GM12878 (cell line): ENCODE measurements around the gene TYRP1. TPM values are rescaled to one million over a fixed set of nuclear protein-coding genes. Genes with fewer than 3 reads are reported as not detected.

ENCODE experiments used
- ATAC-seq: fragments of 200-7000 bp; cut with Tn5 transposase; 3 replicates; pipeline ENCODE4 v1.9.1; 2020; ENCODE audit warnings: mild to moderate bottlenecking, moderate library complexity
- BruUV-seq: library from RNA; stranded (reverse); fragments of 400-500 nt; replicated peaks from 2 replicates; lab custom pipeline; 2021; lab: Mats Ljungman, UMichigan
- CTCF ChIA-PET: fragments of 300-600 bp; sonication (Branson Sonifier 250); formaldehyde crosslinking; extraction: SDS; loops from one replicate; lab custom pipeline; 2021; ENCODE audit warnings: inconsistent platforms; lab: Yijun Ruan, JAX
- POLR2A ChIA-PET: fragments of 350-600 bp; formaldehyde crosslinking; extraction: SDS; loops from one replicate; lab custom pipeline; 2021; ENCODE audit warnings: inconsistent platforms; lab: Charles Lee
- RAD21 ChIA-PET: fragments of 300-600 bp; sonication (Branson Sonifier 250); formaldehyde crosslinking; loops from one replicate; lab custom pipeline; 2023; ENCODE audit warnings: antibody characterized with exemption; ENCODE audit not compliant: unreplicated experiment; lab: Charles Lee
- SMC1A ChIA-PET: fragments of 300-600 bp; sonication (Branson Sonifier 250); formaldehyde crosslinking; loops from one replicate; lab custom pipeline; 2023; ENCODE audit not compliant: unreplicated experiment, uncharacterized antibody; lab: Charles Lee
- DNase-seq: peaks from one replicate; pipeline ENCODE4 v3.0.0-alpha.2; 2011; ENCODE audit warnings: low read depth, low spot score
- FAIRE-seq: peaks from 3 replicates; lab custom pipeline; 2011; peaks lifted over from hg19 to GRCh38; lab: Jason Lieb, UNC
- H2AFZ ChIP-seq: 2 replicates; pipeline ENCODE4 v1.6.0; 2011; ENCODE audit warnings: low read depth, low read length, control low read depth; ENCODE audit not compliant: control insufficient read depth
- H3K27ac ChIP-seq: 2 replicates; pipeline ENCODE4 v1.5.1; 2011; ENCODE audit warnings: control low read depth; ENCODE audit not compliant: control insufficient read depth, insufficient read depth
- H3K27me3 ChIP-seq, 2 experiments: replicated peaks in 1 of 2; 2 replicates each; pipeline versions ENCODE4 v1.6.0 to v1.6.1; 2011; ENCODE audit warnings: low read length in 1 of 2; ENCODE audit not compliant: control insufficient read depth in 2 of 2, insufficient read depth in 2 of 2
- H3K36me3 ChIP-seq, 2 experiments: 2 replicates each; pipeline ENCODE4 v1.5.1; 2011; ENCODE audit warnings: low read length in 1 of 2; ENCODE audit not compliant: control insufficient read depth in 2 of 2, insufficient read depth in 2 of 2
- H3K4me1 ChIP-seq: 2 replicates; pipeline ENCODE4 v1.6.1; 2011; ENCODE audit warnings: mild to moderate bottlenecking, low read length, moderate library complexity, mixed read lengths; ENCODE audit not compliant: control insufficient read depth, insufficient read depth
- H3K4me2 ChIP-seq: 2 replicates; pipeline ENCODE4 v1.6.0; 2011; ENCODE audit warnings: control low read depth; ENCODE audit not compliant: control insufficient read depth, insufficient read depth
- H3K4me3 ChIP-seq: fragments of 200-600 bp; sonication (generic); 2 replicates; pipeline ENCODE4 v1.5.1; 2016
- H3K79me2 ChIP-seq: 2 replicates; pipeline ENCODE4 v1.6.0; 2011; ENCODE audit warnings: low read length; ENCODE audit not compliant: control insufficient read depth, insufficient read depth
- H3K9ac ChIP-seq: 2 replicates; pipeline ENCODE4 v1.8.0; 2011; ENCODE audit warnings: low read length, control low read depth, mixed read lengths; ENCODE audit not compliant: control insufficient read depth, insufficient read depth
- H3K9me3 ChIP-seq: replicated peaks from 3 replicates; pipeline ENCODE4 v1.5.1; 2011; ENCODE audit warnings: mild to moderate bottlenecking, low read length; ENCODE audit not compliant: control insufficient read depth, insufficient read depth
- H4K20me1 ChIP-seq: 2 replicates; pipeline ENCODE4 v1.6.0; 2011; ENCODE audit not compliant: control insufficient read depth, insufficient read depth
- BRCA1 ChIP-seq: IDR thresholded peaks from 2 replicates; pipeline ENCODE4 v1.6.1; 2011; ENCODE audit warnings: low read depth, low read length, improper control_type of control experiment
- FOXK2 ChIP-seq: fragments of 450-650 bp; IDR thresholded peaks from 2 replicates; pipeline ENCODE4 v1.6.1; 2017; ENCODE audit warnings: mild to moderate bottlenecking, moderate library complexity
- NFYA ChIP-seq: IDR thresholded peaks from 2 replicates; pipeline ENCODE4 v1.6.1; 2011; ENCODE audit warnings: low read depth, mild to moderate bottlenecking, low read length, improper control_type of control experiment, borderline replicate concordance
- NR2F1 ChIP-seq: fragments of 450-650 bp; conservative IDR thresholded peaks from 2 replicates; pipeline ENCODE4 v1.6.1; 2017; ENCODE audit warnings: mild to moderate bottlenecking
- NRF1 ChIP-seq: conservative IDR thresholded peaks from 2 replicates; pipeline ENCODE4 v1.6.1; 2011; ENCODE audit warnings: mild to moderate bottlenecking, low read depth, low read length, improper control_type of control experiment
- RELA ChIP-seq: fragments of 450-650 bp; IDR thresholded peaks from 2 replicates; pipeline ENCODE4 v1.8.0; 2014; ENCODE audit warnings: borderline replicate concordance; ENCODE audit not compliant: partially characterized antibody
- ZSCAN29 ChIP-seq: fragments of 450-650 bp; IDR thresholded peaks from 2 replicates; pipeline ENCODE4 v1.6.1; 2017; ENCODE audit warnings: mild to moderate bottlenecking, moderate library complexity
- WGBS: methylation state at CpG from one replicate; pipeline ENCODE4 v1.1.6; 2016; ENCODE audit warnings: low lambda C conversion rate; ENCODE audit not compliant: insufficient replicate concordance, insufficient coverage; ENCODE audit errors: missing lambda C conversion rate; 5-methylcytosine and 5-hydroxymethylcytosine counted together
- in situ Hi-C: fragments of 300-500 bp; cut with MboI; formaldehyde crosslinking; loops from 9 replicates; pipeline ENCODE4 v1.14.3; 2018; ENCODE audit warnings: mixed read lengths
- intact Hi-C: fragments of 100-400 bp; cut with micrococcal nuclease; formaldehyde crosslinking; loops from one replicate; pipeline ENCODE4 v1.14.2; 2022; ENCODE audit not compliant: unreplicated experiment
- polyA plus RNA-seq, 11 experiments: library from polyadenylated mRNA; depleted of rRNA in 4 of 11; unstranded in 6 of 11; stranded (reverse) in 5 of 11; fragments of >200 nt; fragmentation: Nextera tagmentation in 4 of 11; fragmentation: Illumina TruSeq in 1 of 11; extraction: Ambion mirVana in 4 of 11; extraction: Trizol in 1 of 11; gene quantifications; 1 replicate in 1 of 11; 2 replicates in 10 of 11; pipeline versions ENCODE4 v1.2.1 to v1.2.3, GENCODE V29; 2011 to 2016; ENCODE audit warnings: inconsistent platforms in 2 of 11, missing spikeins in 2 of 11, low read depth in 1 of 11
- total RNA-seq, 4 experiments: library from RNA; depleted of rRNA in 3 of 4; stranded (reverse); fragments of >200 nt in 3 of 4; fragmentation: Illumina TruSeq in 1 of 4; extraction: Trizol in 1 of 4; gene quantifications; 2 replicates each; pipeline versions ENCODE4 v1.2.1 to v1.2.3, GENCODE V29; 2013 to 2021
- TF ChIP-seq, protein P1 (sequence below): fragments of 450-650 bp; IDR thresholded peaks from 2 replicates; pipeline ENCODE4 v1.6.1; 2017; ENCODE audit warnings: antibody characterized with exemption, mild to moderate bottlenecking, moderate library complexity
- TF ChIP-seq, protein P2 (sequence below): IDR thresholded peaks from 2 replicates; pipeline ENCODE4 v1.6.1; 2012; ENCODE audit warnings: low read depth, low read length, improper control_type of control experiment

Gene TYRP1
- total and polyA plus RNA-seq, 10 of the 15 experiments (the other 5 are each of a cell fraction or from before 2014, with no cell fraction given), result 0.01 TPM; not detected in 9

DNA sequence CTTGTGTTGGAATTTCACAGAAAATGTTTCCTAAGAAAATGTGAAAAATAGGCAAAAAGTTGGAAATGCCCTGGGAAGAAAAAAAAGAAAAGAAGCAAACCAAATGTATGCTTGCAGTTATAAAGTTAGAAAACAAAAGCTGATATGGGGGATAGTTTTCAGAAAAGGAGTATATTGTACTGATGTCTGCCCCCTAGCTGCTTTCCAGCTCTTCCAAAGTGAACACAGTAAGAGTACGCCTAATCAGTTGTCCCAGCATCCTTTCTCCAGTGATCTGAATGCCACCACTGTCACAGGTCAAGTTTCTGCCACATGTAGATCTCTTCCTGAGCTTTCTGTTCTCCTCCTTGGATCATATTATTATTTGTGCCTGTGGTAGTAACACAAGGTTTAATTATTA is 5.8 kb downstream of the TYRP1 start:
- Histone ChIP-seq H3K27ac (no peak overlapping the region), H3K27me3 (no peaks in the 10 kb centered on the region), H3K79me2 (no peaks in the 10 kb centered on the region), H3K4me1 (no peaks in the 10 kb centered on the region), H3K9ac (no peak overlapping the region), H2AFZ (no peak overlapping the region), H4K20me1 (no peaks in the 10 kb centered on the region), H3K4me3 (no peak overlapping the region), H3K4me2 (no peak overlapping the region), H3K36me3 (no peaks in the 10 kb centered on the region), H3K9me3 (no peaks in the 10 kb centered on the region)
- in situ Hi-C loops (no loop called here), intact Hi-C loops (no loop called here)
- no peak for ATAC-seq
- ChIA-PET SMC1A (no interaction called here), POLR2A (no interaction called here), RAD21 (no interaction called here), CTCF (no interaction called here)
- FAIRE-seq, result no peak
- WGBS, result 24% methylated on average over 1 of the region's 1 CpG
- no TSS peak for BruUV-seq
- no peak for DNase-seq
- no peak for TF ChIP-seq BRCA1
- TF ChIP-seq RELA, result no peak
- TF ChIP-seq ZSCAN29, result no peak
- TF ChIP-seq, protein P1, sequence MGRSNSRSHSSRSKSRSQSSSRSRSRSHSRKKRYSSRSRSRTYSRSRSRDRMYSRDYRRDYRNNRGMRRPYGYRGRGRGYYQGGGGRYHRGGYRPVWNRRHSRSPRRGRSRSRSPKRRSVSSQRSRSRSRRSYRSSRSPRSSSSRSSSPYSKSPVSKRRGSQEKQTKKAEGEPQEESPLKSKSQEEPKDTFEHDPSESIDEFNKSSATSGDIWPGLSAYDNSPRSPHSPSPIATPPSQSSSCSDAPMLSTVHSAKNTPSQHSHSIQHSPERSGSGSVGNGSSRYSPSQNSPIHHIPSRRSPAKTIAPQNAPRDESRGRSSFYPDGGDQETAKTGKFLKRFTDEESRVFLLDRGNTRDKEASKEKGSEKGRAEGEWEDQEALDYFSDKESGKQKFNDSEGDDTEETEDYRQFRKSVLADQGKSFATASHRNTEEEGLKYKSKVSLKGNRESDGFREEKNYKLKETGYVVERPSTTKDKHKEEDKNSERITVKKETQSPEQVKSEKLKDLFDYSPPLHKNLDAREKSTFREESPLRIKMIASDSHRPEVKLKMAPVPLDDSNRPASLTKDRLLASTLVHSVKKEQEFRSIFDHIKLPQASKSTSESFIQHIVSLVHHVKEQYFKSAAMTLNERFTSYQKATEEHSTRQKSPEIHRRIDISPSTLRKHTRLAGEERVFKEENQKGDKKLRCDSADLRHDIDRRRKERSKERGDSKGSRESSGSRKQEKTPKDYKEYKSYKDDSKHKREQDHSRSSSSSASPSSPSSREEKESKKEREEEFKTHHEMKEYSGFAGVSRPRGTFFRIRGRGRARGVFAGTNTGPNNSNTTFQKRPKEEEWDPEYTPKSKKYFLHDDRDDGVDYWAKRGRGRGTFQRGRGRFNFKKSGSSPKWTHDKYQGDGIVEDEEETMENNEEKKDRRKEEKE, result no peak
- TF ChIP-seq NR2F1, result no peak
- no peak for TF ChIP-seq NRF1
- TF ChIP-seq NFYA, result no peak
- no peak for TF ChIP-seq FOXK2
- TF ChIP-seq, protein P2, sequence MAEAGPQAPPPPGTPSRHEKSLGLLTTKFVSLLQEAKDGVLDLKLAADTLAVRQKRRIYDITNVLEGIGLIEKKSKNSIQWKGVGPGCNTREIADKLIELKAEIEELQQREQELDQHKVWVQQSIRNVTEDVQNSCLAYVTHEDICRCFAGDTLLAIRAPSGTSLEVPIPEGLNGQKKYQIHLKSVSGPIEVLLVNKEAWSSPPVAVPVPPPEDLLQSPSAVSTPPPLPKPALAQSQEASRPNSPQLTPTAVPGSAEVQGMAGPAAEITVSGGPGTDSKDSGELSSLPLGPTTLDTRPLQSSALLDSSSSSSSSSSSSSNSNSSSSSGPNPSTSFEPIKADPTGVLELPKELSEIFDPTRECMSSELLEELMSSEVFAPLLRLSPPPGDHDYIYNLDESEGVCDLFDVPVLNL, result no peak
